GM19240 (cell line): ENCODE data around the gene CALCR.

ENCODE experiments used
- DNase-seq: peaks from one replicate; pipeline ENCODE4 v3.0.0; 2011; ENCODE audit warnings: low spot score; ENCODE audit not compliant: insufficient read length

CALCR gene

GRCh38 chr7:93448176-93448575 is 126.3 kb downstream of the CALCR start:
- no peak for DNase-seq

GRCh38 chr7:93447509-93447908 is 127.0 kb downstream of the CALCR start:
- no peak for DNase-seq

- DNase-seq: no peak
Measured at GRCh38 chr7:93442478-93443224, 131.9 kb downstream of the CALCR start.

GRCh38 chr7:93435791-93436190 is 138.7 kb downstream of the CALCR start:
- no peak for DNase-seq

GRCh38 chr7:93432130-93432529 is 142.4 kb downstream of the CALCR start:
- no peak for DNase-seq

GRCh38 chr7:93430917-93431588 is 143.5 kb downstream of the CALCR start:
- DNase-seq: no peak

GRCh38 chr7:93429563-93429962 is 145.0 kb downstream of the CALCR start:
- DNase-seq: no peak

GRCh38 chr7:93427107-93427506 is 147.4 kb downstream of the CALCR start:
- DNase-seq: no peak

GRCh38 chr7:93426155-93426696 is 148.3 kb downstream of the CALCR start:
- DNase-seq: no peak

- DNase-seq: no peak
Measured at GRCh38 chr7:93414574-93414973, 159.9 kb downstream of the CALCR start.

GRCh38 chr7:93409324-93409723 is 165.2 kb downstream of the CALCR start:
- DNase-seq: no peak

GRCh38 chr7:93407239-93407638 is 167.3 kb downstream of the CALCR start:
- DNase-seq: no peak

- no peak for DNase-seq
Measured at GRCh38 chr7:93402944-93403343, 171.6 kb downstream of the CALCR start.

GRCh38 chr7:93399642-93400041 is 174.9 kb downstream of the CALCR start:
- no peak for DNase-seq

GRCh38 chr7:93392984-93393383 is 181.5 kb downstream of the CALCR start:
- no peak for DNase-seq

- no peak for DNase-seq
Measured at GRCh38 chr7:93390660-93391059, 183.9 kb downstream of the CALCR start.

- no peak for DNase-seq
Measured at GRCh38 chr7:93382362-93382761, 192.2 kb downstream of the CALCR start.

GRCh38 chr7:93378131-93378760 is 196.3 kb downstream of the CALCR start:
- no peak for DNase-seq

GRCh38 chr7:93375603-93376002 is 198.9 kb downstream of the CALCR start:
- no peak for DNase-seq
